Measurements from ENCODE around the gene PALD1.

DNA sequence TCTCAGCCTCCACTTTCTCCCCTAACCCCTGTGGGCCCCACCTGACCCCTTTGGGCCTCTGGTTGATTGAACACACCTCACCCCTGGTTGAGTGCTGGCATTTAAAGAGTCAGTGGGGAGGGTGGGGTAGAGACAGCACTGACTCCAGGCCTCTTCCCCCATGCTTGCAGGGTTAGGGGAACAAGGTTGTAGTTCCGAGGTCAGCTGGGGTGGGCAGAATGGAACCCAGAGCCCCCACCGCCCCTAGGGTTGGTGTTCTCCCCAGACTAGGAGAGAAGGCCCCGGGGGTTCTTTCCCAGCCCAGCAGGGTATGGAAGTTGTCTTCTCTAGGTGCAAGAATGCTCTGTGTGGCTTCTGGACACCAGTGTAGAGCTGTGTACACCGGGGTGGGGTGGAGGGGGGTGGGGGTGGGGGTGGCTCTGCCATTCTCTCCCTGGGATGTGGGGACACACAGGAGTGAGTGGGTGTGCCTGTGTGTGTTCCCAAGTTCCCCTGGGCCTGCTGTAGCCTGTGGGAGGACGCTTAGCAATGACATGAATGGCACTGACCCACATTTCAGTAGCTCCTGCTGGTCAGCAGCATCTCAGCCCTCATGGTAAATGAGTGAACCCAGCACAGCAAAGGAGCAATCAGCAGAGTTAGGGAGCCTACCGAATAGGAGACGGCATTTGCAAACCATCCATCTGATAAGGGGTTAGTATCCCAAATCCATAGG, 90.4 kb downstream of the PALD1 start:
- TF ChIP-seq CTCF (IDR thresholded peaks at IDR 0.05) (no peak), POLR2A (IDR thresholded peaks at IDR 0.05) (no peak)

Measured in adrenal gland (tissue), 5 donors.